NCI-H82 treated with DMSO at 0.1 percent for 48 hours (cell line): Measurements from ENCODE around the gene MAN1A2.
"Not testable (repeated sequence)": the region's sequence is repeated elsewhere in the genome, so short reads cannot be mapped to it uniquely, and the experiment has no call there.

ENCODE experiments used
- DNase-seq: peaks from one replicate; lab custom pipeline; 2025; ENCODE audit not compliant: unreplicated experiment; lab: John Stamatoyannopoulos, UW

MAN1A2 gene

GRCh38 chr1:117367046-117368025 is at the start of gene MAN1A2:
Gene MAN1A2 (plus strand): TSS chr1:117367449. CDS start chr1:117368184, 735 bp downstream.
- DNase-seq, result peak; percentile 50

GRCh38 chr1:117318011-117318410 is 49.2 kb upstream of the MAN1A2 start:
- no peak for DNase-seq

GRCh38 chr1:117318426-117318825 is 48.8 kb upstream of the MAN1A2 start:
- DNase-seq, result no peak

DNA sequence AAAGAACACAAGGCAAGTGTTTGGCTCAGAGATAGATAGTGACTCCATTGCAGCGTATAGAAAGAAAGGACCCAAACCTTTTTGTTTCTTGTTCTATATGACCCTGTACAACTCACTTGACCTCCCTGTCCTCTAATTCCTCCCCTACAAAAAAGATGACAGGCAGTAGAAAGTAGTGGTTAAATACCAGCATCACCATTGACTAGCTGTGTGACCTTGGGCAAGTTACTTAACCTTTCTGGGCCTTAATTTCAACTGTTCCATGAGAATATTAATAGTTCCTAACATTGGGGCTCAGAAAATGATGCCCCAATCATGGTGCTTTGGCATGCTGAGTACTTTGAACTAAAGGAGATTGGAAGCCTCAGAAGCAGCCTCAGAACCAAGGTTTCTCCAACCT is 46.7 kb upstream of the MAN1A2 start:
- no peak for DNase-seq

GRCh38 chr1:117321680-117322609 is 45.3 kb upstream of the MAN1A2 start:
- no peak for DNase-seq

- no peak for DNase-seq
Measured at GRCh38 chr1:117324357-117324756, 42.9 kb upstream of the MAN1A2 start.

DNA sequence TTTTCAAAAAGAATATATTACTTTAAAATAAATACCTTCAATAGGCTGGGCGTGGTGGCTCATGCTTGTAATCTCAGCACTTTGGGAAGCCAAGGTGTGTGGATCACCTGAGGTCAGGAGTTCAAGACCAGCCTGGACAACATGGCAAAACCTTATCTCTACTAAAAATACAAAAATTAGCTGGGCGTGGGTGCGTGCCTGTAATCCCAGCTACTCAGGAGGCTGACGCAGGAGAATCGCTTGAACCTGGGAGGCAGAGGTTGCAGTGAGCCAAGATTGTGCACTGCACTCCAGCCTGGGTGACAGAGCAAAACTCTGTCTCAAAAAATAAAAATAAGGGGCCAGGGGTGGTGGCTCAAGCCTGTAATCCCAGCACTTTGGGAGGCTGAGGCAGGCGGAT is 41.2 kb upstream of the MAN1A2 start:
- DNase-seq, result not testable (repeated sequence)

DNA sequence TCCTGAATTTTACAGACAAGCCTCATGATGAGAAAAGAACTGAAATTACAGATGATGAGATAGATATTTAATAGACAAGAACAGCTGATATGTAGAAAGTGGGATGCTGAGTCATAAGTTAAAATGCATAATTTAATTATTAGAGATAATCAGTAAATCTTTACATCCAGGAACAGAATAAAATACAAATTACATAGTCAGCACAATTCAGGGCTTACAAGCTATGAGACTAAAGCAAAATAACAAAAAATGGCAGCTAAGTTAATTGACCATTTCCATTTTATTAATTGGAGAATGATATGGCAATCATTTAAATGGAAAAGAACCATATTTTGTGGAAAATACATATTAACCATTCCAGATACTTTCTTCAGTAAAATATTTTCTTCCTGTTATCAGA is 40.2 kb upstream of the MAN1A2 start:
- no peak for DNase-seq

GRCh38 chr1:117335376-117336086 is 31.7 kb upstream of the MAN1A2 start:
- DNase-seq, result no peak

- DNase-seq, result no peak
Measured at GRCh38 chr1:117336088-117336817, 31.0 kb upstream of the MAN1A2 start.

DNA sequence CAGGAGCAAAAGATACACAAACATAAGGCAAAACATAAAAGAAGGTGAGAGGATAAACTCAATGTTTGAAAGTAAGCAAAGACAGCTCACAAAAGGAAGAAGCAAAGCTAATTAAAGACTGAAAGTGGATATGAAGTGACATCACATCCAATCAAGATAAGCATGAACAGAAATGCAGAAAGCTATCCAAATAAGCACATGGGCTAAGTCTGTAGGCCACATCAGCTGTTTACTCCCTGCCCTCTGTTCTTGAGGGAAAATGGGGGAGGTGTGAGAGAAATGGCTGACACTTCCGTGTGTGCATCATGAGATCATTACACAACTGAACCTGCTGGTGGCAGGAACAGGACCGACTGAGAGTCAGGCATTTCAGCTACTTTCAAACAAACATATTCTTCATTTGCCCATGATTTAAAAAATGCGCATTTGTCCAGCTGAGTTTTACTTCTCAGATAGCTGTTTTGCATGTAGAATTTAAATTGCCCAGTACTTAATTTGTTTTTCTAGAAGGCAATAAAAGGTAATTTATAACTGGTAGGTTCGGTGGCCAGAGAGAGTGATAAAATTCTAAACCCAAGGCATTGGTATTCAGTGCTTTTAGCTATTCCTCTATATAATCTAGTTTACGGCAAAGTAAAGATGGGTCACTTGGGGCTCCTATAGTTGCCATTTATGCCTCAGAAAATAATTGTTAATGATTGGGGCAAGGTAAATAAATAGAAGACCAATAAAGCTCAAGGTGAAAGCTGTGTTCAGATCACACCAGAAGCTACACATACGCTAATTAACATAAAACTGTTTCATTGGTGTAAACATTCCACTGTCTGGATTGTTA is 27.2 kb upstream of the MAN1A2 start:
- DNase-seq, result peak; percentile 52

GRCh38 chr1:117341123-117341522 is 26.1 kb upstream of the MAN1A2 start:
- no peak for DNase-seq

DNA sequence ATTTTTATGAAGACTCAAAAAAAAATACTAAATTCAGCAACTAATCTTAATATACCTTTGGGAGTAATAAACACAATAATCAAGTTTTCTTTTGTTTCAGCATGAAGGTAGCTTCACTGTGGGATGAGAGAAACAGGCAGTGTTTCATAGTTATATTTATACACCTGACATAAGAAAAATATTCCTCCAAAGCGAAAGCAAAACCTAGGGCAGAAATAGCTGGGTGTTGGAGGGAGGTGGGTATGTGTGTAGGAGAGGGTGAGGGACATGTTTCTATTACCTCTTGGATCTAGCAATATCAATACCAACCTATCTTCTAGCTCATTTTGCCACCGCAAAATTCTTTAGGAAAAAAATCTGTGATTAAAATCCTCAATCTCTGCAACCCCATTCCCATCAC is 24.9 kb upstream of the MAN1A2 start:
- no peak for DNase-seq

DNA sequence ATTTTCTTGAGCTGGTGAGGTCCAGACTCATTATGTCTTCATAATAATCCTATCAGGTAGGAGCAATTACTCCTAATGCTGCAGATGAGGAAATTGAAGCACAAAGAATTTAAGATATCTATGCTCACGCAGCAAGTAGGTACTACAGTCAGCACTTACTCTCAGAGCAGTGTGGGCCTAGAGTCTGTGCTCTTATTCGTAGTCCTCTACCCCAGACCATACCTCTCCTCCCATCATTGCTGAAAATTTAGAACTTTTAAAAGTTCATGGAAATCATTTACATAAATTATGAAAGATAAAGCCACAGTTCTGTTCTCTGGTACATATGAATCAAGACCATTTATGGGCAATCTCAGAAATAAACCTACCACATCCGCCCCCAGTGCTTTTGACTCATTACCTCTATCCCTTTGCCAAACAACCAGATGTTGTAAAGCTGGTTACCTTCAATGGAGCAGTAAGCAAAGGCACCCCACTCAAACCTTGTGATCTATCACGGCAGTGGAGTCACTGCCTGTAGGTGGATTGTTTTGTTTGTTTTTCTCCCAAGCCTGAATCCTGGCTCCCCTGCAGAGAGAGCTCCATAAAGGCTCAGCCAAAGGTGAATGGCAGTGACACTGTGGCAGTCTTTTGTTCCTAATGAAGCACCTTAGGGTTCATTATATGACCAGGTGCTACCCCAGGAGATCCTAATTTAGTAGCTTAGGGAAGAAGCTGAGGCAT is 20.9 kb upstream of the MAN1A2 start:
- DNase-seq, result no peak

- DNase-seq, result no peak
Measured at GRCh38 chr1:117347907-117348306, 19.3 kb upstream of the MAN1A2 start.

GRCh38 chr1:117352695-117353094 is 14.6 kb upstream of the MAN1A2 start:
- not testable (repeated sequence) for DNase-seq

DNA sequence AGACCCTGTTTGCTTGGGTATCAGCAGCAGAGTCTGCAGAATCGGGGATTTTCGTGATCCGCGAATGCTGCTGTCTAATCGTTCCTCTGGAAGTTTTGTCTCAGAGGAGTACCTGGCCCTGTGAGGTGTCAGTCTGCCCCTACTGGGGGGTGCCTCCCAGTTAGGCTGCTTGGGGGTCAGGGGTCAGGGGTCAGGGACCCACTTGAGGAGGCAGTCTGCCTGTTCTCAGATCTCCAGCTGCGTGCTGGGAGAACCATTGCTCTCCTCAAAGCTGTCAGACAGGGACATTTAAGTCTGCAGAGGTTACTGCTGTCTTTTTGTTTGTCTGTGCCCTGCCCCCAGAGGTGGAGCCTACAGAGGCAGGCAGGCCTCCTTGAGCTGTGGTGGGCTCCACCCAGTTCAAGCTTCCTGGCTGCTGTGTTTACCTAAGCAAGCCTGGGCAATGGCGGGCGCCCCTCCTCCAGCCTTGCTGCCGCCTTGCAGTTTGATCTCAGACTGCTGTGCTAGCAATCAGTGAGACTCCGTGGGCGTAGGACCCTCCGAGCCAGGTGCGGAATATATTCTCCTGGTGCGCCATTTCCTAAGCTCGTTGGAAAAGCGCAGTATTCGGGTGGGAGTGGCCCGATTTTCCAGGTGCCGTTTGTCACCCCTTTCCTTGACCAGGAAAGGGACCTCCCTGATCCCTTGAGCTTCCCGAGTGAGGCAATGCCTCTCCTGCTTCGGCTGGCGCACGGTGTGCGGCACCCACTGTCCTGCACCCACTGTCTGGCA is 9.2 kb upstream of the MAN1A2 start:
- not testable (repeated sequence) for DNase-seq

GRCh38 chr1:117358604-117358887 is 8.7 kb upstream of the MAN1A2 start:
- DNase-seq, result not testable (repeated sequence)
